AG10803 (cell line): ENCODE measurements around the gene PDLIM5.

Source experiments
- DNase-seq: peaks from one replicate; pipeline ENCODE4 v3.0.0; 2010; ENCODE audit warnings: low read depth
- H3K4me3 ChIP-seq: 2 replicates; pipeline ENCODE4 v1.5.1; 2011; ENCODE audit warnings: mild to moderate bottlenecking, low read length, control low read depth
- CTCF ChIP-seq: conservative IDR thresholded peaks from 2 replicates; pipeline ENCODE4 v1.5.1; 2011; ENCODE audit warnings: mild to moderate bottlenecking, low read length, control low read depth, inconsistent platforms

PDLIM5 gene

GRCh38 chr4:94436512-94436911, 15.2 kb upstream of the PDLIM5 start:
- no peak overlapping the region for H3K4me3 ChIP-seq
- TF ChIP-seq CTCF: no peak

GRCh38 chr4:94439606-94440005, 12.1 kb upstream of the PDLIM5 start:
- TF ChIP-seq CTCF: no peak
- H3K4me3 ChIP-seq: no peak overlapping the region
- no peak for DNase-seq

More at GRCh38 chr4:94436512-94436911, 15.2 kb upstream of the PDLIM5 start:
- no peak for DNase-seq

- no peak overlapping the region for H3K4me3 ChIP-seq
- TF ChIP-seq CTCF: no peak
Measured at GRCh38 chr4:94441838-94442237, 9.9 kb upstream of the PDLIM5 start.

GRCh38 chr4:94442251-94442650, 9.5 kb upstream of the PDLIM5 start:
- H3K4me3 ChIP-seq: no peak overlapping the region
- TF ChIP-seq CTCF: no peak
- no peak for DNase-seq

More at GRCh38 chr4:94441838-94442237, 9.9 kb upstream of the PDLIM5 start:
- no peak for DNase-seq

GRCh38 chr4:94446386-94446785, 5.4 kb upstream of the PDLIM5 start:
- DNase-seq: peak; percentile 83
- TF ChIP-seq CTCF: no peak
- H3K4me3 ChIP-seq: no peak overlapping the region

GRCh38 chr4:94447754-94448411, 3.9 kb upstream of the PDLIM5 start:
- no peak for DNase-seq
- no peak overlapping the region for H3K4me3 ChIP-seq
- TF ChIP-seq CTCF: no peak

- DNase-seq: no peak
- TF ChIP-seq CTCF: no peak
- no peak overlapping the region for H3K4me3 ChIP-seq
Measured at GRCh38 chr4:94448815-94449375, 2.8 kb upstream of the PDLIM5 start.
